Omental fat pad (tissue), 4 donors: ENCODE data around the gene PROSER3. TPM values are rescaled to one million over a fixed set of nuclear protein-coding genes. Genes with fewer than 3 reads are reported as not detected.

Experiments
- ATAC-seq: fragments of 150-250 bp; one replicate; pipeline ENCODE4 v1.9.1; 2016; ENCODE audit warnings: mild to moderate bottlenecking, moderate library complexity; ENCODE audit not compliant: low FRiP score
- DNase-seq: peaks from one replicate; pipeline ENCODE4 v3.0.0-alpha.2; 2019; ENCODE audit warnings: low spot score
- CTCF ChIP-seq, 3 donors: fragments of 450-650 bp; IDR thresholded peaks; one replicate each; pipeline ENCODE4 v1.5.1; 2016 to 2017; ENCODE audit warnings: antibody characterized with exemption in 3 of 3, mild to moderate bottlenecking in 3 of 3, moderate library complexity in 2 of 3
- total RNA-seq, 4 donors: library from RNA; depleted of rRNA; stranded (reverse); fragments of >200 nt; gene quantifications; one replicate each; pipeline ENCODE4 v1.1.0, GENCODE V29; 2016

The PROSER3 gene
- total RNA-seq, 4 donors from 2014 or later: 3.7 to 7.5 (median 5.3) TPM

GRCh38 chr19:35729763-35730162 lies 28.2 kb upstream of the PROSER3 start:
- DNase-seq (no peak), ATAC-seq (no peak)
- no peak for TF ChIP-seq CTCF (IDR thresholded peaks at IDR 0.05)

- TF ChIP-seq CTCF (IDR thresholded peaks at IDR 0.05): no peak
- ATAC-seq (no peak), DNase-seq (no peak)
Observed at GRCh38 chr19:35730326-35730725, 27.6 kb upstream of the PROSER3 start.

GRCh38 chr19:35731353-35731752 lies 26.6 kb upstream of the PROSER3 start:
- TF ChIP-seq CTCF (IDR thresholded peaks at IDR 0.05): no peak
- DNase-seq: no peak

GRCh38 chr19:35731779-35732405 lies 26.1 kb upstream of the PROSER3 start:
- DNase-seq (no peak), ATAC-seq (no peak)
- TF ChIP-seq CTCF (IDR thresholded peaks at IDR 0.05): no peak

More at GRCh38 chr19:35731353-35731752, 26.6 kb upstream of the PROSER3 start:
- no peak for ATAC-seq

GRCh38 chr19:35732540-35733179 lies 25.3 kb upstream of the PROSER3 start:
- DNase-seq (no peak), ATAC-seq (no peak)
- no peak for TF ChIP-seq CTCF (IDR thresholded peaks at IDR 0.05)

GRCh38 chr19:35733180-35734125 lies 24.5 kb upstream of the PROSER3 start:
- no peak for TF ChIP-seq CTCF (IDR thresholded peaks at IDR 0.05)
- no peak for DNase-seq
- ATAC-seq: no peak
